Breast epithelium (tissue), 3 donors: ENCODE data around the gene HRH2.

Experiments used
- POLR2AphosphoS5 ChIP-seq, 3 donors: sonication (generic); formaldehyde crosslinking; IDR thresholded peaks; one replicate each; pipeline ENCODE4 v1.6.1; 2017; ENCODE audit warnings: antibody characterized with exemption in 3 of 3
- TF ChIP-seq, protein P1 (sequence below), 3 donors: fragments of 450-650 bp; IDR thresholded peaks; one replicate each; pipeline ENCODE4 v1.5.1; 2016 to 2017; ENCODE audit warnings: antibody characterized with exemption in 3 of 3, mild to moderate bottlenecking in 3 of 3, moderate library complexity in 3 of 3

DNA sequence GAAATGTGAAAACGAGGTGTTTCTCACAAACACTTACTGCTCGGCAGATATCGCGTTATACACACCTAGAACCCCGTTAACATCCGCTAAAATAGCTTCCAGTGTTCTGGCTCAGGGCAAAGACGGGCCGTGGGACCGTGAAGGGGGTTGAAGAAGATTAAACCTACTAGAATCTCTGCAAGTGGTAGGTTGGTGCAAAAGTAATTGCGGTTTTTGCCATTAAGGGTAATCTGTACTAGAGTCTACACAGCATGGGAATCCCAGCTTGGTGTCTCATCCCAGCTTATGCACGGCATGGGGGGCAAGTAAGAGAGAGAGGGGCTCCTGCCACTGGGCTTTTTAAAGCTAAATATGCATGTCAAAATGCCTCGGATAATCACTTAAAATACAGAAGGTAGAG, 43.9 kb downstream of the HRH2 start:
- TF ChIP-seq, protein P1, sequence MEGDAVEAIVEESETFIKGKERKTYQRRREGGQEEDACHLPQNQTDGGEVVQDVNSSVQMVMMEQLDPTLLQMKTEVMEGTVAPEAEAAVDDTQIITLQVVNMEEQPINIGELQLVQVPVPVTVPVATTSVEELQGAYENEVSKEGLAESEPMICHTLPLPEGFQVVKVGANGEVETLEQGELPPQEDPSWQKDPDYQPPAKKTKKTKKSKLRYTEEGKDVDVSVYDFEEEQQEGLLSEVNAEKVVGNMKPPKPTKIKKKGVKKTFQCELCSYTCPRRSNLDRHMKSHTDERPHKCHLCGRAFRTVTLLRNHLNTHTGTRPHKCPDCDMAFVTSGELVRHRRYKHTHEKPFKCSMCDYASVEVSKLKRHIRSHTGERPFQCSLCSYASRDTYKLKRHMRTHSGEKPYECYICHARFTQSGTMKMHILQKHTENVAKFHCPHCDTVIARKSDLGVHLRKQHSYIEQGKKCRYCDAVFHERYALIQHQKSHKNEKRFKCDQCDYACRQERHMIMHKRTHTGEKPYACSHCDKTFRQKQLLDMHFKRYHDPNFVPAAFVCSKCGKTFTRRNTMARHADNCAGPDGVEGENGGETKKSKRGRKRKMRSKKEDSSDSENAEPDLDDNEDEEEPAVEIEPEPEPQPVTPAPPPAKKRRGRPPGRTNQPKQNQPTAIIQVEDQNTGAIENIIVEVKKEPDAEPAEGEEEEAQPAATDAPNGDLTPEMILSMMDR (IDR thresholded peaks at IDR 0.05), result no peak
- no peak for TF ChIP-seq POLR2AphosphoS5 (IDR thresholded peaks at IDR 0.05)
